Measurements from ENCODE around the gene PAX8.

- TF ChIP-seq CTCF (IDR thresholded peaks at IDR 0.05 in 8 of 11, conservative IDR thresholded peaks at IDR 0.05 in 3 of 11) (no peak), POLR2A (IDR thresholded peaks at IDR 0.05) (no peak), POLR2AphosphoS5 (IDR thresholded peaks at IDR 0.05) (no peak)
These were observed 98.4 kb downstream of the PAX8 start for GRCh38 chr2:113180131-113180946.
